Measurements from ENCODE around the gene ZNRF1. TPM values are rescaled to one million over a fixed set of nuclear protein-coding genes. Genes with fewer than 3 reads are reported as not detected.
"Not testable (repeated sequence)": the region's sequence is repeated elsewhere in the genome, so short reads cannot be mapped to it uniquely, and the experiment has no call there.

ZNRF1 gene
- total RNA-seq, 1 donor: 20.7 TPM

DNA sequence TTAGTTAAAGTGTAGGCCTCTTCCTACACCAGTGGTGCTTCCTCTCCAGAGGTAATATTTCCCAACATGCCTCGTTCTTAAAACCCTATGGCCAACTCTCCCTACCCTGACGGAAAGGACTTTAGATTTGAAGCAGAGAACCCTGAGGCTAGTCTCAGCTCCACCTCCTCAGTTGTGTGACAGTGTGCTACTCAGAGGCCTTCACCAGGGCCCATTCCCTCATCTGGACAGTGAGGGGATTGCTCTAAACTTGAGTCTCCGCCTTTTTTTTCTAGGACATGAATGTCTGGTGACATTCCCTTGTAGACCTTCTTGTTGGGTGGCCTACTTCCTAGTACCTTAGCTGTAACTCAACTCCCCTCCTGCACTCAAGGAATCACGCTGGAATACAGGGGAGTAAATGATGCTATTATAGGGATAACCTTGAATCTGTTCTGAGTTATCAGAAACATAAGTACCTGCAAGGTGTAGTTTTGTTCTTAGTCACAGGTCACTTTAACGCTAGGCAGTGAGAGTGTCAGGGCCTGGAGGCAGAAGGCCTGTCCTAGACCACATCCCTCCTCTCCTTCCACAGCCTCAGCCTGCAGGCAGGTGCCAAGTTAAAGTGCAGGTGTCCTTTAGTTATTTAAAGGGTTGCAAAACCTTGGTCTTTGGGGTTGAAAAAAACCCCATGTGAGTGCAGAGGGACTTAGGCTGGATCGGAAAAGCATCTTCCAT is 90.8 kb downstream of the ZNRF1 start:
- H3K4me3 ChIP-seq (ENCODE audit: low read depth, low read length): no peak overlapping the region
- no peak for DNase-seq (ENCODE audit: low read depth)
- TF ChIP-seq CTCF (IDR thresholded peaks at IDR 0.05; ENCODE audit: insufficient read depth, low read depth, low read length): no peak

- peak; percentile 30 for DNase-seq (ENCODE audit: low read depth)
- H3K4me3 ChIP-seq (ENCODE audit: low read depth, low read length): not testable (repeated sequence)
Observed at GRCh38 chr16:75090899-75091298, 92.1 kb downstream of the ZNRF1 start.

GRCh38 chr16:75091619-75092018 is 92.8 kb downstream of the ZNRF1 start:
- not testable (repeated sequence) for H3K4me3 ChIP-seq (ENCODE audit: low read depth, low read length); DNase-seq (ENCODE audit: low read depth)

GRCh38 chr16:75092777-75093176 is 94.0 kb downstream of the ZNRF1 start:
- TF ChIP-seq CTCF (IDR thresholded peaks at IDR 0.05; ENCODE audit: insufficient read depth, low read depth, low read length): no peak
- no peak overlapping the region for H3K4me3 ChIP-seq (ENCODE audit: low read depth, low read length)
- no peak for DNase-seq (ENCODE audit: low read depth)

GRCh38 chr16:75093598-75094540 is 95.0 kb downstream of the ZNRF1 start:
- DNase-seq (ENCODE audit: low read depth): no peak
- no peak overlapping the region for H3K4me3 ChIP-seq (ENCODE audit: low read depth, low read length)
- no peak for TF ChIP-seq CTCF (IDR thresholded peaks at IDR 0.05; ENCODE audit: insufficient read depth, low read depth, low read length)

- H3K4me3 ChIP-seq (ENCODE audit: low read depth, low read length): no peak overlapping the region
- DNase-seq (ENCODE audit: low read depth): no peak
- TF ChIP-seq CTCF (IDR thresholded peaks at IDR 0.05; ENCODE audit: insufficient read depth, low read depth, low read length): no peak
Observed at GRCh38 chr16:75095204-75095621, 96.4 kb downstream of the ZNRF1 start.

GRCh38 chr16:75096656-75097055 is 97.8 kb downstream of the ZNRF1 start:
- no peak overlapping the region for H3K4me3 ChIP-seq (ENCODE audit: low read depth, low read length)
- no peak for DNase-seq (ENCODE audit: low read depth)
- peak; percentile 31 for TF ChIP-seq CTCF (IDR thresholded peaks at IDR 0.05; ENCODE audit: insufficient read depth, low read depth, low read length)
